Tibial artery (tissue), 4 donors: ENCODE results near the gene TSR2.

Experiments
- DNase-seq, 2 donors: peaks; one replicate each; pipeline ENCODE4 v3.0.0-alpha.2; 2019
- H3K27ac ChIP-seq, 2 donors: fragments of 200-600 bp; sonication (generic) in 1 of 2; 1 replicate in 1 of 2; 2 replicates in 1 of 2; pipeline ENCODE4 v1.5.1; 2018 to 2019; ENCODE audit warnings: mild to moderate bottlenecking in 1 of 2
- H3K27me3 ChIP-seq, 2 donors: fragments of 200-600 bp; sonication (generic) in 1 of 2; one replicate each; pipeline versions ENCODE4 v1.5.1 to v1.6.0; 2016 to 2019
- H3K36me3 ChIP-seq, 3 donors: fragments of 200-600 bp; sonication (generic) in 2 of 3; one replicate each; pipeline ENCODE4 v1.5.1; 2016 to 2019; ENCODE audit warnings: mild to moderate bottlenecking in 2 of 3
- H3K4me1 ChIP-seq, 4 donors: fragments of 200-600 bp; sonication (generic) in 2 of 4; 1 replicate in 3 of 4; 2 replicates in 1 of 4; pipeline ENCODE4 v1.5.1; 2016 to 2019
- H3K4me3 ChIP-seq, 2 donors: fragments of 200-600 bp; sonication (generic) in 1 of 2; 1 replicate in 1 of 2; 2 replicates in 1 of 2; pipeline ENCODE4 v1.5.1; 2018 to 2019; ENCODE audit warnings: mild to moderate bottlenecking in 2 of 2
- H3K9me3 ChIP-seq, 3 donors: fragments of 200-600 bp; sonication (generic) in 1 of 3; one replicate each; pipeline ENCODE4 v1.5.1; 2016 to 2019
- intact Hi-C: fragments of 100-400 bp; cut with DNase I; formaldehyde crosslinking; loops from one replicate; pipeline ENCODE4 v1.15.0; 2023; ENCODE audit warnings: low total_unique reads
- TF ChIP-seq, protein P1 (sequence below), 2 experiments: fragments of 200-600 bp in 1 of 2; fragments of 450-650 bp in 1 of 2; IDR thresholded peaks; one replicate each; pipeline ENCODE4 v1.5.1; 2017 to 2019; ENCODE audit warnings: antibody characterized with exemption in 2 of 2, mild to moderate bottlenecking in 1 of 2, moderate library complexity in 1 of 2

The TSR2 gene

DNA sequence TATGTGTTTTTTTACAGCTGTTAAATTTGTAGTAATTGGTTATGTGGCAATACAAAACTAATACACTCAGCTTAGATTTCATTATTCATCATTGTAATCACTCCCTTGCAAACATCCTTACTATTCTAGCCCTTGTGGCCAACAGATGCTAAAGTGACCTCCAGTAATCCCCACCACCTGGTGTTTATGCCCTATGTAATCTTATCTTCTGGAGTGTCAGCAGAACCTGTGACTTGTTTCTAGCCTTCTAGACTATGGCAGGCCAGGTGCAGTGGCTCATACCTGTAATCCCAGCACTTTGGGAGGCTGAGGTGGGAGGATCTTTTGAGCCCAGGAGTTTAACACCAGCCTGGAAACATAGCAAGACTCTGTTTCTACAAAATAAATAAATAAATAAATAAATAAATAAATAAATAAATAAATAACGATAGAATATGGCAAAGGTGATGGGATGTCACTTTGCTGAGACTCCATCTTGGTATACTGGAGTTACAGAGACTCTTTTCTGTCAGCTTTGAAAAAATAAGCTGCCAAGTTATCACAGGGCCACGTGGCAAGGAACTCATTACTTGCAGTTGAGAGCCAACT, 12.3 kb upstream of the TSR2 start:
- Histone ChIP-seq H3K27ac (no peak overlapping the region), H3K9me3 (no peaks in the 10 kb centered on the region), H3K36me3 (no peaks in the 10 kb centered on the region), H3K27me3 (no peaks in the 10 kb centered on the region), H3K4me3 (no peak overlapping the region), H3K4me1 (no peaks in the 10 kb centered on the region)
- TF ChIP-seq, protein P1, sequence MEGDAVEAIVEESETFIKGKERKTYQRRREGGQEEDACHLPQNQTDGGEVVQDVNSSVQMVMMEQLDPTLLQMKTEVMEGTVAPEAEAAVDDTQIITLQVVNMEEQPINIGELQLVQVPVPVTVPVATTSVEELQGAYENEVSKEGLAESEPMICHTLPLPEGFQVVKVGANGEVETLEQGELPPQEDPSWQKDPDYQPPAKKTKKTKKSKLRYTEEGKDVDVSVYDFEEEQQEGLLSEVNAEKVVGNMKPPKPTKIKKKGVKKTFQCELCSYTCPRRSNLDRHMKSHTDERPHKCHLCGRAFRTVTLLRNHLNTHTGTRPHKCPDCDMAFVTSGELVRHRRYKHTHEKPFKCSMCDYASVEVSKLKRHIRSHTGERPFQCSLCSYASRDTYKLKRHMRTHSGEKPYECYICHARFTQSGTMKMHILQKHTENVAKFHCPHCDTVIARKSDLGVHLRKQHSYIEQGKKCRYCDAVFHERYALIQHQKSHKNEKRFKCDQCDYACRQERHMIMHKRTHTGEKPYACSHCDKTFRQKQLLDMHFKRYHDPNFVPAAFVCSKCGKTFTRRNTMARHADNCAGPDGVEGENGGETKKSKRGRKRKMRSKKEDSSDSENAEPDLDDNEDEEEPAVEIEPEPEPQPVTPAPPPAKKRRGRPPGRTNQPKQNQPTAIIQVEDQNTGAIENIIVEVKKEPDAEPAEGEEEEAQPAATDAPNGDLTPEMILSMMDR (IDR thresholded peaks at IDR 0.05): no peak
- intact Hi-C loops: no loop called here
- DNase-seq: no peak

DNA sequence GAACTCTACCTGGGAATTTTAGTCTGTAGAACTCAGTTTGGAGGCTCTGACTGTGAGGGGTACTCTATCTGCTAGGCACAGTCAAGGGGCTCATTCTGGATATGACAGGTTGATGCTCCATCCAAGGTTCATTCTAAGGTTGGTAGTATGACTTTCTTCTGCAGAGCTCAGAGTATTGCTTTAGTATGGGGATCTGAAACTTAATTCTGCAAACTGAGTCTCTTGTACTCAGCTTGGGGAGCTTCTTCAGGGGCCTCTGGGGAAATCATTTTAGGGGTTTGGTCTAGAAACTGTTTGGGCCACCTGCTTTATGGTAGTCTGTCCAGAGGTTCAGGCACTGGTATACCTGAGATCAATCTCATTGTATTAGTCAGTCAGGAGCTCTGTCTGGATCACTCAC, 9.7 kb upstream of the TSR2 start:
- Histone ChIP-seq H3K9me3 (no peaks in the 10 kb centered on the region), H3K36me3 (no peaks in the 10 kb centered on the region), H3K27ac (no peak overlapping the region), H3K4me3 (no peak overlapping the region), H3K27me3 (no peaks in the 10 kb centered on the region), H3K4me1 (no peaks in the 10 kb centered on the region)
- TF ChIP-seq, protein P1 (IDR thresholded peaks at IDR 0.05): no peak
- no peak for DNase-seq
- intact Hi-C loops: no loop called here

DNA sequence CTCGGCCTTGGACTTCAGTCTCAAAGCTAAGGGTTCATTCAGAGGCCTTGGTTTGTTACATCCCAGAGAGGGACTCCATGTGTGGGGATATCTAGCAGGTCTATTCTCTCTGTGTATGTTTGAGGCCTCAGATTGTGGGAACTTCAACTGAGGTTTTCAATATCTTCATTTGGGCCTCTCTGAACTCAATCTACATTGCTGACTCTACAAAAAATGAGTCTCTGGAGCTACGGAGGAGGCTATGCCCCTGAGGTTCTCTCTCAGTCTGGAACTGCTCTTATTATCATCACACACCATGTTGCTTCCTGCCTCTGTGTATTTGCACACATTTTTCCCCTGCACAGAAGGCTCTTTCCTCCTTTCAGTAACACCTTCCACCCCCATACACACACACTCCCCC, 5.1 kb upstream of the TSR2 start:
- DNase-seq: no peak
- H3K4me3 ChIP-seq: no peak overlapping the region
- H3K9me3 ChIP-seq: no peaks in the 10 kb centered on the region
- no peaks in the 10 kb centered on the region for H3K4me1 ChIP-seq
- TF ChIP-seq, protein P1 (IDR thresholded peaks at IDR 0.05): no peak
- intact Hi-C loops: no loop called here
- no peaks in the 10 kb centered on the region for H3K36me3 ChIP-seq
- no peaks in the 10 kb centered on the region for H3K27me3 ChIP-seq
- H3K27ac ChIP-seq: no peak overlapping the region

DNA sequence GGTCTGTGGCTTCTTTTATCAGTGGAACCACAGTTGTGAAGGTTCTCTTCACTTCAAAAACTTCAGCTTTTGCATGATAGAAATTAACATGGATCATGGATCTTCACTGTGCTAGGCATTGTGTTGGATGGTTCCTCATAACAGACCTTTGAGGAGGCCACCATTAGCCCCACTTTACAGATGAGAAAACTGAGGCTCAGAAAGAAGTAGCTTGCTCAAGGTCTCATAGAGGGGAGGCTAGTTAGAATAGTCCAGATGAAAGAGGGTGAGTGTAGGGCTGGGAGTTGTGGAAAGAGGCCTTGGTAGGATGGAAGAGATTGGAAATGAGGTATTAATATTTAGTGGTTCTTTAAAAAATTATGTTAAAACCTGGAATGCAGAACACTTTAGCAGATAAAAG, 2.6 kb downstream of the TSR2 start:
- H3K4me1 ChIP-seq: peaks cover 0 to 14% (median 7%) of the 10 kb centered on the region in 4 donors
- no peak overlapping the region for H3K27ac ChIP-seq
- peaks cover 0 to 14% (median 0%) of the 10 kb centered on the region in 3 donors for H3K36me3 ChIP-seq
- intact Hi-C loops: no loop called here
- no peak for DNase-seq
- H3K27me3 ChIP-seq: no peaks in the 10 kb centered on the region
- TF ChIP-seq, protein P1 (IDR thresholded peaks at IDR 0.05): no peak
- H3K9me3 ChIP-seq: no peaks in the 10 kb centered on the region
- no peak overlapping the region for H3K4me3 ChIP-seq

DNA sequence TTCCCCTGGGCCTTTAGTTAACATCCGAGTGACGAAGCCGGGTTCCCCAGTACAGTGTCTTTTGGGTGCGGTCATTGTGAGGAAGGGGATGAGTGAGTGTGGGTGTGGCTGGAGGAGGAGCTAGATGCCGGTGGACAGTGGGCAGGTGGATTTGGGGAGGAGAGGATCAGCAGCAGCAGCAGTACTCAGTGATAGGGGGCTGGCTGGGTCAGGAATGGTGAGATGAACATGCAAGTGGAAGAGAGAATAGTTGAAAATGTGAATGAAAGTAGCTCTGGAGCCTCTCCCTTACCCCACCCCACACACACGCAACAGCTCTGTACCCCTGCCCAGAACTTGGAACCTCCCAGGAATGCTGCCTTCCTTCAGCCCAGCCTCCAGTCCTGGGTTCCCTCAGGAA, 4.5 kb downstream of the TSR2 start:
- intact Hi-C loops: no loop called here
- no peak for DNase-seq
- no peaks in the 10 kb centered on the region for H3K9me3 ChIP-seq
- no peaks in the 10 kb centered on the region for H3K27me3 ChIP-seq
- no peak overlapping the region for H3K27ac ChIP-seq
- peaks cover 0 to 14% (median 7%) of the 10 kb centered on the region in 4 donors for H3K4me1 ChIP-seq
- TF ChIP-seq, protein P1 (IDR thresholded peaks at IDR 0.05): no peak
- H3K4me3 ChIP-seq: no peak overlapping the region
- peaks cover 0 to 31% (median 8%) of the 10 kb centered on the region in 3 donors for H3K36me3 ChIP-seq

DNA sequence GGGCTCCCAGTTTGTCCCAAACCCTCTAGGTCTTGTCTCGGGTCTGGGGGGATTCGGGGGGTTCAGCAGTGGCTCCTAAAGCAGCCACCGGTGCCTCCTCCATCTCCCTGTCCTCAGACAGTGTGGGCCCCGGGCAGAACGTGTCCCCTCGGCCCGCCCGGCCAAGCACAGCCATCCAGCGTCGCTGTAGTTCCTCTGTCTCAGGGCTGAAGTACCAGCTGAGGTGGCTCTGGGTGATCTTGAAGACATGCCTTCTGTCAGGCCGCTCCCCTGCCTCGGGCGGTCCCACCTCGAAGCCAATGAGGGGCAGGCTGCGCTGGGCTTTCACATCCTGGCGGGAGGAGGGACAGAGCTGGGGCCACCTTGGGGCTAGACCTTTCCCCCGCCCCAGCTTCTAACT, 5.9 kb downstream of the TSR2 start:
- Histone ChIP-seq H3K9me3 (no peaks in the 10 kb centered on the region), H3K4me3 (no peak overlapping the region), H3K27me3 (no peaks in the 10 kb centered on the region), H3K27ac (no peak overlapping the region), H3K4me1 (peaks cover 0 to 13% (median 6%) of the 10 kb centered on the region in 4 donors), H3K36me3 (peaks cover 0 to 36% (median 8%) of the 10 kb centered on the region in 3 donors)
- no peak for DNase-seq
- TF ChIP-seq, protein P1 (IDR thresholded peaks at IDR 0.05): no peak
- intact Hi-C loops: no loop called here
